Osteoblast (primary cell): Measurements from ENCODE around the gene EVC2. TPM values are rescaled to one million over a fixed set of nuclear protein-coding genes. Genes with fewer than 3 reads are reported as not detected.
"Not testable (repeated sequence)": the region's sequence is repeated elsewhere in the genome, so short reads cannot be mapped to it uniquely, and the experiment has no call there.

ENCODE experiments used
- DNase-seq: peaks from one replicate; pipeline ENCODE4 v3.0.0; 2011; ENCODE audit warnings: low spot score, mixed read lengths; ENCODE audit not compliant: insufficient read length; ENCODE audit errors: missing footprints
- H2AFZ ChIP-seq: 2 replicates; pipeline ENCODE4 v1.6.0; 2011; ENCODE audit warnings: mild to moderate bottlenecking, low read length
- H3K27ac ChIP-seq: 2 replicates; pipeline ENCODE4 v1.5.1; 2011; ENCODE audit warnings: mild to moderate bottlenecking, low read depth, low read length, moderate library complexity
- H3K27me3 ChIP-seq: 2 replicates; pipeline ENCODE4 v1.6.0; 2012; ENCODE audit warnings: mild to moderate bottlenecking, control low read depth, inconsistent platforms, low read length, moderate library complexity; ENCODE audit not compliant: insufficient read depth
- H3K36me3 ChIP-seq: 2 replicates; pipeline ENCODE4 v1.5.1; 2011; ENCODE audit warnings: mild to moderate bottlenecking, low read length, control low read depth, moderate library complexity; ENCODE audit not compliant: insufficient read depth
- H3K4me1 ChIP-seq: 2 replicates; pipeline ENCODE4 v1.5.1; 2011; ENCODE audit warnings: mild to moderate bottlenecking, low read length, control low read depth, moderate library complexity; ENCODE audit not compliant: insufficient read depth
- H3K4me2 ChIP-seq: 2 replicates; pipeline ENCODE4 v1.6.0; 2011; ENCODE audit warnings: mild to moderate bottlenecking, low read length; ENCODE audit not compliant: insufficient read depth
- H3K4me3 ChIP-seq: fragments of 200-600 bp; sonication (generic); 3 replicates; pipeline ENCODE4 v1.5.1; 2012; ENCODE audit warnings: mild to moderate bottlenecking, low read length, inconsistent platforms; ENCODE audit not compliant: insufficient read depth
- H3K79me2 ChIP-seq: 2 replicates; pipeline ENCODE4 v1.6.0; 2012; ENCODE audit warnings: mild to moderate bottlenecking, low read length, control low read depth, inconsistent platforms; ENCODE audit not compliant: insufficient read depth
- H3K9me3 ChIP-seq: 2 replicates; pipeline ENCODE4 v1.5.1; 2011; ENCODE audit warnings: low read depth, low read length, control low read depth
- H4K20me1 ChIP-seq: 2 replicates; pipeline ENCODE4 v1.6.0; 2012; ENCODE audit warnings: mild to moderate bottlenecking, low read length, control low read depth; ENCODE audit not compliant: insufficient read depth
- CTCF ChIP-seq: IDR thresholded peaks from 2 replicates; pipeline ENCODE4 v1.5.1; 2011; ENCODE audit warnings: mild to moderate bottlenecking, low read depth, low read length, moderate library complexity; ENCODE audit errors: extremely low read depth
- total RNA-seq: library from RNA; depleted of rRNA; stranded (reverse); fragments of >200 nt; gene quantifications from 2 replicates; pipeline ENCODE4 v1.2.3, GENCODE V29; 2012

The EVC2 gene
- total RNA-seq, 1 donor = 19.2 TPM

DNA sequence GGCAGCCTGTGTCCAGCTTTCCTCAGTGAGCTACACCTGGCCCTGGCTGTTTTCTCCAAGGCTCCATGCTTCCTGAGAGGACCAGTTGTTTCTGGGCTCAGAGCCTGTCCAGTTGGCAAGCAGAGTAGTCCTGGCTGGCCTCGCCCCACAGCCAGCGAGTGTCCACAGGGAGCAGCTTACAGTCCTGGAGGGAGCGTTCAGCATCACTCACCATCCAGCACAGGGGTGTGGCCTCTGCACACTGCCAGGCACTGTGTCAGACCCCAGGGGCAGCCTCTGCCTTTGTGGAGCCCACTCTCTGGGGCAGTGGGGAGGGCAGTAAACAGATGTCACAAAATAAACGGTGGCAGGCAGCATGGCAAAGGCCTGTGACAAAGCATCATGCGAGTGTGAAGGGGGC, 26.5 kb upstream of the EVC2 start:
- H3K36me3 ChIP-seq = peaks cover 72% of the 10 kb centered on the region
- DNase-seq = no peak
- H3K79me2 ChIP-seq = peaks cover 25% of the 10 kb centered on the region
- peaks cover 4% of the 10 kb centered on the region for H3K4me1 ChIP-seq
- H3K4me2 ChIP-seq = no peak overlapping the region
- peaks cover 10% of the 10 kb centered on the region for H4K20me1 ChIP-seq
- no peak overlapping the region for H3K27ac ChIP-seq
- TF ChIP-seq CTCF = no peak
- no peak overlapping the region for H2AFZ ChIP-seq
- H3K9me3 ChIP-seq = no peaks in the 10 kb centered on the region
- H3K4me3 ChIP-seq = no peak overlapping the region
- H3K27me3 ChIP-seq = no peaks in the 10 kb centered on the region

DNA sequence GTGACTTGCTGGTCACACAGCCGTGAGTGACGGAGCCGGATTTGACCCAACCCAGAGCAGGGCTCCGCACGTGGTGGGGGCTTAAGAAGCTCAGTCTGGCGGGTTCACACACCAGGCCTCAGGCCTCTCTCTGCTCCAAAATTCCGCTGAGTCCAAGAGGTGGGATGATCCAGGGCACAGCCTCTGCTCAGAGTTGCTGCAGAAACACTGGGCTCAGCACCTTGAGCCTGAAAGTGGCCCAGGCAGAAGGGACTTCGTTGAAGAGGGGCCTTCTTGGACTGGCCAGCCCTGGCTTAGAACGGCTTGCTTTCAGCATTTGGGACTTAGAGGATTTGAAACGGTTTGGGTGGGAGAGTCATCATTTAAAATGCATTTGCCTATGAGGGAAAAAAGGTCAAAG, 23.8 kb upstream of the EVC2 start:
- peaks cover 18% of the 10 kb centered on the region for H4K20me1 ChIP-seq
- H3K4me2 ChIP-seq = no peak overlapping the region
- no peak overlapping the region for H3K4me3 ChIP-seq
- H3K36me3 ChIP-seq = peaks cover 68% of the 10 kb centered on the region
- H3K4me1 ChIP-seq = peaks cover 4% of the 10 kb centered on the region
- H3K27me3 ChIP-seq = no peaks in the 10 kb centered on the region
- DNase-seq = no peak
- H3K9me3 ChIP-seq = no peaks in the 10 kb centered on the region
- TF ChIP-seq CTCF = no peak
- no peak overlapping the region for H2AFZ ChIP-seq
- no peak overlapping the region for H3K27ac ChIP-seq
- H3K79me2 ChIP-seq = peaks cover 40% of the 10 kb centered on the region

DNA sequence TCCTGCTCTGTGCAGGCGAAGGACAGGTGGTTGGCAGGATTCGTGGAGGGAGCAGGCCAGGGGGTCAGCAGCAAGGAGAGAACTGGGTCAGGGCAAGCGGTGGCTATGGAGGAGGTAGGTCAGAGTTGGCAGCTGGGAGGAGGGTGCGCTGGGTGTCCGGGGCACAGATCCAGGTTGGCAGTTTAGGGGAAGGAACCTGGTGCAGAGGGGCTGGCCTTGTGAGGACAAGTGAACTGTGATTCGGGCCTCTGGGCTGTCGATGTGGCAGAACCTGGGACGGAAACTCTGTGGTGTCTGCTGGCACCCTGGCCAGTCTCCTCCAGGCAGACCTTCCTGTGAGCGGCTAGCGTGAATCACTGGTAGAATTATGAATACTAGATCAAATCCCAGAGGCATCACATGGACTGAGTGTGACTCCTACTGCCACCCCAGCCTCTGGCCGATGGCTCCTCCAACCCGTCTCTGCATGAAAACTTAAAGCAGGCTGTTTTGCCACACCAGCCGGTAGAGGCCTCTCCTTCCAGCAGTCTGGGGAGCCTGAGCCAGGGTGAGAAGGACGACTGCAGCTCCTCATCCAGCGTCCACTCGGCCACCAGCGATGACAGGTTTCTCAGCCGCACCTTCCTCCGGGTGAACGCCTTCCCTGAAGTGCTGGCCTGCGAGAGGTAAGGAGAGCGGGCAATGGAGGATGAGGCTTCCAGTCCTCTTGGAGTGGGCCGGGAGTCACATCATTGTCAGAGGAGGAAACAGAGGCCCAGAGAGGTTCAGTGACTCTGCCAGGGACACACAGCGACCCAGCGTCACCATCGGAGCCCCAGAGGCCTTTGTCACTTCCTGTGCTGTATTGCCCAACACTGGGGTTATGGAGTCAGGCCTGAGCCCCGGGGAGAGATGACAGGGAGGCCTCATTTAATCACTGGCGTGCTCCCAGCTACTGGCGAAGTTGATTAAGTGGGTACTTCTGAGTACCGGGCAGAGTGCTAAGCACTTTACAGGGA, 22.9 kb upstream of the EVC2 start:
- no peak overlapping the region for H2AFZ ChIP-seq
- peaks cover 4% of the 10 kb centered on the region for H3K4me1 ChIP-seq
- peaks cover 41% of the 10 kb centered on the region for H3K79me2 ChIP-seq
- TF ChIP-seq CTCF = no peak
- no peak overlapping the region for H3K4me2 ChIP-seq
- peak overlapping the region; percentile 45 for H3K27ac ChIP-seq
- no peak for DNase-seq
- H3K36me3 ChIP-seq = peaks cover 65% of the 10 kb centered on the region
- no peak overlapping the region for H3K4me3 ChIP-seq
- no peaks in the 10 kb centered on the region for H3K9me3 ChIP-seq
- peaks cover 18% of the 10 kb centered on the region for H4K20me1 ChIP-seq
- H3K27me3 ChIP-seq = no peaks in the 10 kb centered on the region

GRCh38 chr4:5730436-5730835, 22.1 kb upstream of the EVC2 start:
- Histone ChIP-seq H3K9me3 (no peaks in the 10 kb centered on the region), H3K27ac (no peak overlapping the region), H3K4me2 (no peak overlapping the region), H4K20me1 (peaks cover 22% of the 10 kb centered on the region), H3K27me3 (no peaks in the 10 kb centered on the region), H3K79me2 (peaks cover 49% of the 10 kb centered on the region), H3K36me3 (peaks cover 58% of the 10 kb centered on the region), H3K4me3 (no peak overlapping the region), H2AFZ (no peak overlapping the region), H3K4me1 (peaks cover 4% of the 10 kb centered on the region)
- TF ChIP-seq CTCF = no peak
- DNase-seq = no peak

- H2AFZ ChIP-seq, H3K27ac ChIP-seq, H3K4me3 ChIP-seq, DNase-seq, H3K4me1 ChIP-seq, H3K27me3 ChIP-seq, H3K4me2 ChIP-seq, H3K9me3 ChIP-seq: not testable (repeated sequence)
- H3K36me3 ChIP-seq = peaks cover 47% of the 10 kb centered on the region
- H4K20me1 ChIP-seq = peaks cover 34% of the 10 kb centered on the region
- peaks cover 69% of the 10 kb centered on the region for H3K79me2 ChIP-seq
These were observed 20.1 kb upstream of the EVC2 start for GRCh38 chr4:5728412-5728811.
